Femur (tissue), 1 donor: ENCODE measurements around the gene CDK9.
"Not testable (repeated sequence)": the region's sequence is repeated elsewhere in the genome, so short reads cannot be mapped to it uniquely, and the experiment has no call there.

Source experiments
- DNase-seq: peaks from one replicate; pipeline ENCODE4 v3.0.0-alpha.2; 2017

Gene CDK9

DNA sequence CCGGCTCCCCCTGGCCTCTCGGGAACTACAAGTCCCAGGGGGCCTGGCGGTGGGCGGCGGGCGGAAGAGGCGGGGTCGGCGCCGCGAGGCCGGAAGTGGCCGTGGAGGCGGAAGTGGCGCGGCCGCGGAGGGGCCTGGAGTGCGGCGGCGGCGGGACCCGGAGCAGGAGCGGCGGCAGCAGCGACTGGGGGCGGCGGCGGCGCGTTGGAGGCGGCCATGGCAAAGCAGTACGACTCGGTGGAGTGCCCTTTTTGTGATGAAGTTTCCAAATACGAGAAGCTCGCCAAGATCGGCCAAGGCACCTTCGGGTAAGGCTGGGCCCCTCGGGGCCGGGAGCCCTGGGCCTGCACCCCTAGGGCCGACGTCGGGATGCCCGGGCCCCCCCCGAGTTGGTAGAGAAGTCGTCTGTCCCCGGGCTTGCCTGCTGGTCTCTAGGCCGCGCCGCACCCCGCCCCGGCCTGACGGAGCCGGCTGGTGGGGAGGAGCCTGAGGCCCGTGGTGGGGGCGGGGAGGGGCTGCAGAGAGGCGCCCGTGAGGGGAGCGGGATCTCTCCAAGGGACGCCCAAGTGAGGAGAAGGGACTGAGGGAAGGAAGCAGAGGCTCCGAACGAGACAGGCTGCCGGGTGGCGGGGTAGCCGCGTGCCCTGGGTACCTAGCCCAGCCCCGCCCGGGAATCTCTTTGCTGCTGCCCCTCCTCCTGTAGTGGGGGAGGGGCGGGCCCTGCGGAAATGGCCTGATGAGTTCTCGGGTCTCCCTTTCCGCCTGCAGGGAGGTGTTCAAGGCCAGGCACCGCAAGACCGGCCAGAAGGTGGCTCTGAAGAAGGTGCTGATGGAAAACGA lies at the start of gene CDK9:
Gene CDK9 (plus strand): TSS at position 102 of the 840 bp plus-strand sequence. CDS start 115 bp downstream, at position 217.
- DNase-seq, result peak; percentile 95

GRCh38 chr9:127738666-127739065 lies 47.2 kb upstream of the CDK9 start:
- DNase-seq, result no peak

DNA sequence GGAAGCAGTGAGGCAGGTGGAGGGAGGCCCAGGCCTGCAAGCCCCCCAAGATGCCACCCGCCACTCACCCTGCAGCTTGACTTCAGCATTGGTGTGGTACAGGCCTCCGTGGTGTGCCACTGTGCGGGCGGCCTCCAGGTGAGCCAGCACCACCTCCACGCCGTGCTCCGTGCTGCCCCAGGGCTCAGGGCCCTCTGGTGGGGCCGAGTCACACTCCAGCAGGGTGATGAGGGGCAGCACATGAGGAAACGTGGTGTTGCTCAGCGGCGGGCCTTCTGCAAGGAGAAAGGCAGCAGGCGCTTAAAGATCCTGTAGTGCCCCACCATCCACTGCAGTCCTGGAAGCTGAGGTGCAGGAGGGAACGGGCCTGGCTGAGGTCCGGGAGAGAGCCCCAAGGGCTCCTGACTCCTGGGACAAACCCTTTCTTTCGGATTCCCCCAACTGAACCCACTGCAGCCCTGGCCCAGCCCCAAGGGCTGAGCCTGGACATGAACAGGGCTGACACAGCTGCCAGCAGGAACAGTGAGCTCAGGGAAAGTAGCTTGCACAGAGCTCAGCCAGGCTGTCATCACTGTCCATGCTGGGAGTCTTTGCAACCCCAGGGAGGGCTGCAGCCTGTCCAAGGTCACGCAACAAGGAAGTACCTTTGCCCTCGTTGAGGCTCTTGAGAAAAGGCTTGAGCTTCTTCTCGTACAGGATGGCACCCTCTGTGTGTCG lies 46.1 kb upstream of the CDK9 start:
- DNase-seq, result no peak

- DNase-seq, result peak; percentile 67
Measured at GRCh38 chr9:127741831-127742434, 43.9 kb upstream of the CDK9 start.

DNA sequence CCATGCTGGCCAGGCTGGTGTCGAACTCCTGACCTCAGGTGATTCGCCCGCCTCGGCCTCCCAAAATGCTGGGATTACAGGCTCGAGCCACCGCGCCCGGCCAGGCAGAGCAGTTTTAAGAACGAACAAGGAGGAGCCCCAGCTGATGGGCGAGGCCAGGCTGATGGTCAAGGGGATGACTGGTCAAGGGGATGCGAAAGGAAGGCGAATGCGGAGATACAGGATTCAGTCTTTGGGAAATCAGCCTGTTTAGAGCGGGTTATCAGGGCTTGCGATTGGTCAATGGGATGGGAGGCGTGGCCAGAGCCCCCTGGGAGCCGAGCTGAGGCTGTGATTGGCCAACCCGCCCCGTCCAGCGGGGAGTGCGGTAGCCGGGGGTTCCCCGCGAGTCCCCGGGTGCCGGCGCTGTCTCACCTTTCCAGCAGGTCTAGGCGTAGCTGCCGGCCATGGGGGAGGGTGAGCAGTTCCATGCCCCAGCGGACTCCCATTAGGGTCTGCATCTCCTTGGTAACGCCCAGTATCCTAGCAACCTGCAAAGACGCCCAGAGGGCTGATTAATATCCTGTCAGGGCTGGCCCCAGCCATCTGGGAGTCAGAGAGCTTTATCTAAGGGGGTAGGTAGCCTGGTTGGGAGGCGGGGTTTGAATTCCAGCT lies 43.3 kb upstream of the CDK9 start:
- DNase-seq, result peak; percentile 66

- no peak for DNase-seq
Measured at GRCh38 chr9:127744398-127745110, 41.3 kb upstream of the CDK9 start.

DNA sequence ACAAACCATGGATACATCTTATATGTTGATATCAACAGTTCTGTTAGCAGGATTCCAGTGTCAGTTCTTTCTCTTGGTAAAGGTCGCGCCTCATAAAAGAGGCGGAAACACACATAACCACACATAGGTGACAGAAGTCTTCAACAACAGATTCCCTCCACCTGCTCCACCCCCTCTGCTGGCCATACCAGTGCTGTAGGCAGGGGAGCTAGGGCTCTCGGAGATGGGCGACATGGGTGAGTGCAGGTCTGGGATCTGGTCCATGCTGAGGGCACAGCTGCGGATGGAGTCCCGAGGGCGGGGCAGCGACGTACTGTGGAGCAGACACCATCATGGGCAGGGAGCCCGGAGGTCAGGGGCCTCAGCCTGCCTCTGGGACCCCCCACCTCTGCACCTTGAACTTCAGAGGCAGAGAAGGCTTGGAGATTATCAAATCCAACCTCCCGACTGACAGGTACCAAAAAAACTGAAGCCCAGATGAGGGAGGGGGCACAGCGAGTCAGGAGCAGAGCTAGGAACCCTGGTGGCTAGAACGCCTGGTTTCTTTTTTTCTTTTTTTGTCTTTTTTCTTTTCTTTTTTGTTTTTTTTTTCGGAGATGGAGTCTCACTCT lies 38.8 kb upstream of the CDK9 start:
- no peak for DNase-seq

GRCh38 chr9:127749090-127749787 lies 36.6 kb upstream of the CDK9 start:
- no peak for DNase-seq

- DNase-seq, result no peak
Measured at GRCh38 chr9:127751269-127752054, 34.4 kb upstream of the CDK9 start.

GRCh38 chr9:127753148-127753547 lies 32.7 kb upstream of the CDK9 start:
- DNase-seq, result no peak

DNA sequence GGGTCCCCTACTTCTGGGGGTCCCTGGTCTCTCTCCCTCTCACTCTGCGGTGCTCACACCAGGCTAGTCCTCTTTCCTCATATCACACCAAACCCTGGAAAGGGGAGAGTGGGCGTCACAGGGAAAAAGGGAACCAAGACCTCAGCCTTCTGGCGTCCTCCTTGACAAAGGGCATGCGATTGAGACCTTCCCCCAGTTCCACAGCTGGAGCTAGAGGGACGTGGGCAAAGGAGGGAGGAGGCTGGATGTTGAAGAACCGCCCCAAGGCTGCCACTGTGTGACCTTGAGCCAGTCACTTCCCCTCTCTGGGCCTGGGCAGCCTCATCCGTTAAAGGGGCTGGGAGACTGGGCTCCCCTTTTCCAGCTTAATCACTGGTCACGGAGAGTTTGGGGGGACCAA lies 32.2 kb upstream of the CDK9 start:
- no peak for DNase-seq

DNA sequence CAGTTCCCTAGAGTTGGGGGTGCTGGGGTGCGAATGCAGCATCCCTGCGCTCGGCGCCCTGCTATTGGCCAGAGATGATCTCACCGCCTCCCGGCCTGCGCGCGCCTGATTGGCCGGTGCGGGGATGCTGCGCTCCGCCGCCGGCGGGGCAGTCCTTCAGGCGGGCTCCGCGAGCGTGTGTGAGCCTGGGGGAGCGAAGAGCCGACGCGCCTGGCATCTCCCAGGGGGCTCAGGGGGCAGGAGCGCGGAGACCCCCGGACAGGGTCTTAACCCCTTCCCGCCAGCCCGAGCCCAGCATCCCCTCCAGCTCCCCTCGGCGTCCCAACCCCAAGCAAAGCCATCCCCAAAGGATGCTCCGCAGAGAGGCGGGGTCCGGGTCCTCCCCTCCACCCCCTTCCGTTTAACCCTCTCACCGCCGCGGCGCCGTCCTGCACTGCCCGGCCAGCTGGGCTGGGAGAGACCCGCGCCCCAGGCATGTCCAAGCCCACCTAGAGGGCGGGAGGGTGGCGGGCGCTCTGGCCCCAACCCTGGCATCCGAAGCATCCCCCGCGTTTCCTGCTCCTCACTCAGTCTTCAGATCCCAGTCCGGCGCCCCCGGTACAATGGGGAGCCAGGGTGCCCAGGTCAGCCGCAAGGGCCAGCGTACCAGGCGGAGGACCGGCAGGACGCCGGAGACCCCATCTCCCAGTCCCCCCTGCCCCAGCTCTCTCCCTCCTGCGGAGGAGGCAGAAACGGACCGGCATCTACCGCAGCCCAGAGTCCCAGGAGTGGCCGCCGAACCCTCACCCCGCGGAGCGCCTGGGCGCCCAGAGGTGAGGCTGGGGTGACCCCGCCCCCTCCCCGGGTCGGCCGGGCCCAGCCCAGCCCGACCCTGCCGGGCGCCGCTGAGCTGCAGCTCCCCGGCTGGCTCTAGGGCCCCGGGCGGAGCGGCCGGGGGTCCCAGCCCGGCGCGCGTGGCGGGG lies 31.5 kb upstream of the CDK9 start:
- no peak for DNase-seq

GRCh38 chr9:127755061-127756060 lies 30.5 kb upstream of the CDK9 start:
- no peak for DNase-seq

DNA sequence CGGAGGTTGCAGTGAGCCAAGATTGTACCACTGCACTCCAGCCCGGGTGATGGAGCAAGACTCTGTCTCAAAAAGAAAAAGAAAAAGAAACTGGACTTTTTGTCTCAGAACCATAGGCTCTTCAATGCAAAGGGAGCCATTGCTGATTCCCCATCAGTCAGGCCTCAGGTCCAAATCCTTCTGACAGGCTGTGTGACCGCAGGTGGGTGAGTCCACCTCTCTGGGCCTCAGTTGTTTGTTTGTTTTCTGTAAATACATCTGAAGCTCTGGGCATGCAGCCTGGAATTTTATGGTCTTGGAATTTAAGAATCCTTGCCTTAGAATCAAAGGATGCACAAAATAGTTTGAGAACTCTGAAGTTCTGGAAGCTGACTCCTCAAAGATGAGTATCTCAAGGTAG lies 29.6 kb upstream of the CDK9 start:
- no peak for DNase-seq

GRCh38 chr9:127756776-127757175 lies 29.1 kb upstream of the CDK9 start:
- not testable (repeated sequence) for DNase-seq

- DNase-seq, result no peak
Measured at GRCh38 chr9:127758843-127759242, 27.0 kb upstream of the CDK9 start.

- DNase-seq, result no peak
Measured at GRCh38 chr9:127761061-127761460, 24.8 kb upstream of the CDK9 start.

DNA sequence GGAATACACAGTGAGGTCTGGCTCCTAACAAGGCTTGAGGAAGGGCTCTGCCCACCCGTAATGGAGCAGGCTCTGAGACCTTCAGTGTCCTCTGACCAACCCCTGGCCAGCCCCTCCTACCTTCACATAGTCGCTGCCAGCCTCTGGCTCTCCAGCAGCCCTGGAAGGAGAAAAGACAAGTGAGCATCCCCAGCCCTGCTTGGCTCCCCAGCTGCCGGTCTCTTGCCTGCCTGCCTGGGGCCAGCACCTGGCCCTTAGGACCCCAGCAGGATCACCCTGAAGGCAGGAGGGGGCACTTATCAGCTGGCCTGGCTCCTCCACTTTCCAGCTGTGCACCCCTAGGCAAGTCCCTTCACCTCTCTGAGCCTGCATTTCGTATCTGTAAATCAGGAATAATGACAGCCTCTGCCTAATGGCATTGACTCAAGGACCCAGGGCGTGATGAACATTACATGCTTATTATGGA lies 24.3 kb upstream of the CDK9 start:
- no peak for DNase-seq
